GM19328 (cell line): ENCODE data around the gene CMKLR1.

ENCODE experiments used
- ATAC-seq: cut with Tn5 transposase; IDR thresholded peaks from one replicate; pipeline ENCODE4 v1.9.1; 2021; ENCODE audit warnings: mild to moderate bottlenecking, moderate library complexity; ENCODE audit not compliant: unreplicated experiment

CMKLR1 gene

DNA sequence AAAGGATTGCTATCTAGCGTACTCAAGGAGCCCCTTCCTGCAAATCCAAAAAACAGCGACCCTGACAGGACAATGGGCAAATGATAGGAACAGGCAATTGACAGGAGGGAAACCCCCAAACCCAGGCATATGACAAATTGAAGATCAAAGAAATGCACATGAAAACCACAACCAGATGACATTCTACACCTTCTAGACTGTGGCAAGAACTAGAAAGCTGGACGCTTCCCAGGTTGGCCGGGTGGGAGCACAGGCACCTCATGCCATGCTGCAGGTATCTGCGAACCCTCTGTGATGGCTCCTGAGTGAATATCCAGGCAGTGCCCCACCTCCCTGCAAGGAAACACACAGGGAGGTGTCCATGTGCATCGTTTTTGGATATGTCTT, 37.1 kb downstream of the CMKLR1 start:
- ATAC-seq = no peak

DNA sequence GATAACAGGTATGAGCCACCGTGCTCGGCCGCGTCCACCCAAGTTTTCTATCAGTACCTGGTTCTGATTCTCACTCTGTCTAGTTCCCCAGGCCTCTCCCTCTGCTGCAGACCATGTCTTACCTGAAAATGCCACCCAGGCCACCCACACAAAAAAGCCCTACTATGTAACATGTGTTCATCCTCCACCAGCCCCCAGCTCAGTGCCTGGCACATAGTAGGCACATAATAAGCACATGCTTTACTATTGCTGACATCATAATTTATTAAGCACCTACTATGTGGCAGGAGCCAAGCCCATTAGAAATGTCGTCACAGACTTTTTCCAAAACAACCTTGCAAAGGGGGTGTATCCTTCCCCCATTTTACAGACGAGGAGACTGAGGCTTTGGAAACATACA, 37.8 kb downstream of the CMKLR1 start:
- no peak for ATAC-seq

DNA sequence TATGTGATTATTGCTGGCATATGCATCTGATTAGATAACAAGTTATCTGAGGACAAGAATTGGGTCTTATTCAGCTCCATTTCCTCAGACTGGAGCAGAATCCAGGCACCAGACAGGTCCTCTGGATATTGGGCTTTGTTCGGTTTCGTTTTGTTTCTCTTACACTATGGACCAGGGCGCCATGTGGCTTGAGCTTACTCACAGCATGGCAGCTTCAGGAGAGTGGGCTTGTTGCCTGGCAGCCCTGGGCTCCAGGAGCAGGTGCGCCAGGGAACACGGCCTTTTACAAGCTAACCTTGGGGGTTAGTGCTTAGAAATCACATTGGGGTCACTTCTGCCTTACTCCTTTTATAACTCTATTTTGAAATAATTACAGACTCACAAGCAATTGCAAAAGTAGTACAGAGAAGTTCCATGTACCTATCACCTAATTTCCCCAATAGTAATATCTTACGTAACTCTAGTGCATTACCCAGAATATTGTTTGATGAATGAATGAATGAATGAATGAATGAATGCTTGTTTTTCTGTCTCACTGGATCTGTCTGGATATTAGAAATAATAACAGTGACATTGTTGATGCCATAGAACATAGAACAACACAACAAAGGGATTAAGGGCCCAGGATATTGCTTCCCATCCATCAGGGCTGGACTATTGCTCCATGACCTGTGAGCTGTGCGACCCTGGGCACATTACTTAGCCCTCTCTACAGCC, 39.0 kb downstream of the CMKLR1 start:
- no peak for ATAC-seq

GRCh38 chr12:108299516-108299915, 39.6 kb downstream of the CMKLR1 start:
- ATAC-seq = no peak

- ATAC-seq = no peak
Measured at GRCh38 chr12:108298761-108299275, 40.3 kb downstream of the CMKLR1 start.

DNA sequence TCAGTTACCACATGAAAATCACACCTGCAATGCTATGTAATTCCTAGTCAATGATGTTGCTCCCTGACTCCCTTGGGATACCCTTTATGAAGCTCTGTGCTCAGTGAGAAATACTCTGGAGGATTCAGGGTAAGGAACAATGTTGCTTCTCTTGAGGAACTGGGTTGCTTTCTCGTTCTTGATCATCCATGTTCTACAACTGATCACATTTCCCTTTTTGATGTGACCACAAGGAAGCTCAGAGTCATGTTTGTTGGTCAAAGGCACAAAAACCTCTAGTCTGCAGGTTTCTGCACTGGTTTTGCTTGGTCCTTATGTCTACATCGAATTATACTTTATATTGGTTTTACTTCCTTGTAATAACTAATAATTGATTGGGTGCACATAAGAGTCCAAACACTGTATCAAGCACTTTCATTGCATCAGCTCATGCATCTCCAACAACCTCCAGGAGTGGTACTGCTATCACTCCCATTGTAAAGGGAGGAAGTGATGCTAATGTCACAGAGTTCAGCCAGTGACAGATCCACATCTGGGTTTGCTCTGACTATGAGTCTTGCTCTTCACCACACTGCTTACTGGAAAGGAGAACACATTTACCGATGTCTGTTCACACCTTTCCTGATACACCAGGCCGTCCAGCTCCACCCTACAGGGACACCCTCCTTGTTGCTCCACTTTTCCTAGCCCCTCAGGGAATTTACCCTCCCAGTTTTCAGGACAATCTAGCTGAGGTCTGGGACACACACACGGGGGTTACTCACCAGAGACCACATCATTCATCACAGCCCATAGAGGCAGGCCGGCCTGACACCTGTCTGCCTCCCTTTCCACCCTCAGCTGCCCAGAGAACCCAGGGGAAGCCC, 41.0 kb downstream of the CMKLR1 start:
- no peak for ATAC-seq

GRCh38 chr12:108297424-108297823, 41.7 kb downstream of the CMKLR1 start:
- no peak for ATAC-seq

- ATAC-seq = no peak
Measured at GRCh38 chr12:108296945-108297344, 42.2 kb downstream of the CMKLR1 start.

GRCh38 chr12:108295641-108296040, 43.5 kb downstream of the CMKLR1 start:
- ATAC-seq = no peak

DNA sequence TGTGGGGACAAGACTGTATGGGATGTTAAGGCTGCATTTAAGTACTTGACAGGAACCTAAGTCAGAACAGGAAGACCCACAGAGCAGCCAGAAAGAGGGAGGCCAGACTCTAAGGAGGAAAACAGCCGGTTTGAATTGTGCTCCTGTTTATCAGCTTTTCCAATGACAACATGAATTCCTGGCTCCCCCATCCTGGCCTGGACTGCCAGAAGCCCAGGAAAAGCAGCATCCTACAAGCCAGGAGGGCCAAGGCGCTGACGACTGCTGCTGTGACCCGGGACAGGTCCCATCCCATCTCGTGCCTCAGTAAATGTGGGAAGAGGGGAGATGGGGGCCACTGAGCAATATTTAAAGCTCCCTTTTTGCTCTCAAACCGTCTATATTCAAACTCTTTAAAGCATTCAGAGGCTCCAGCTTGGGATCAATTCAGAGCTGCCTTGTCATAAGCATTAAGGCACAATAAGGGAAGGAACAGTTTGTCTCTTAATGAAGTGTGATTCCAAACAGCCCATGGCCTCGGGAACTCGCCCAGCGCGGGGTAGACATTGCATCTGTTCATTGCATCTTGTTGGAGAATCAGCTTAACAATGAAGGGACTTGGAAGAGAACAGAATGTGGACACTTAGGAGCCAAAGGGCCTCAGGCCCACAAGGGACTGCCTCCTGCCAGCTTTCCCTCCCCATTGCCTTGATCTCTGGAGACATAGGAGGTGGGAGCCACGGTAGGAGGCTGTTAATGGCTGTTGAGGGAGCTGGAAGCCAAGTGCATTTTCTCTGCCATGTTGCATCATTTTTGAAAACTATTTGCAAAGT, 49.6 kb downstream of the CMKLR1 start:
- no peak for ATAC-seq

- ATAC-seq = no peak
Measured at GRCh38 chr12:108287227-108287626, 51.9 kb downstream of the CMKLR1 start.

GRCh38 chr12:108285016-108285415, 54.1 kb downstream of the CMKLR1 start:
- no peak for ATAC-seq

GRCh38 chr12:108284163-108284562, 54.9 kb downstream of the CMKLR1 start:
- no peak for ATAC-seq

DNA sequence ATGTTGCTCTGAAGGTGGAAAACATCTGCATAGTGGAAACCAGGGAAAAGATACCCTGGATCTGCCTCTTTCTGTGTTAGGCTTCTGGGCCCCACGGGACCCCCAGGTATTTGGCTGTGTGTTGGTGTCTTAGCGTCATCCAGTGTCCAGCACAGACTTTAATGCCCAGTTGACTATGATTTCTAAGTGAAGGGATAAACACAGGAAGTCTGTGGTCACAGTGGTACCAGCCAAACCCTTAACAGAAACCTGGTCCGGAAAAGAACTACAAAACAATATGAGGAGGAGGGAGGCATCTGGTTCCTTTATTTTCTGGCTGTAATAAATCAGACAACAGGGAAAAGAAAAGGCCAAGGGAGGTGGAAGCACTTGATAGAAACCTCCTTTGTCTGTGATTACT, 56.4 kb downstream of the CMKLR1 start:
- ATAC-seq = no peak

GRCh38 chr12:108282160-108282559, 57.0 kb downstream of the CMKLR1 start:
- no peak for ATAC-seq

DNA sequence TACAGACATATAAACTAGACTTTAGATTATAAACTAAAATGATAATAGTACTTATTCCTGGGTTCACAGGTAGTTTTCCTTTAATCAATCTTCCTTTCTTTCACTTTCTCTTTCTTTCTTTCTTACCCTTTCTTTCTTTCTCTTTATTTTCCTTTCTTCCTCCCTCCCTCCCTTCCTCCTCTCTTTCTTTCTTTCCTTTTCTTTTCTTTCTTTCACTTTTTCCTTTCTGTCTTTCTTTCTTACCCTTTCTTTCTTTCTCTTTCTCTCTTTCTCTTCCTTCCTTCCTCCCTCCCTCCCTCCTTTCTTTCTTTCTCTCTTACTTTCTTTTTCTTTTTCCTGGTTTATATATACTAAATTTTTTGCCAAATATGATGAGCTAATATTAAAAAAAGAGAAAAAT, 61.5 kb downstream of the CMKLR1 start:
- ATAC-seq = no peak

DNA sequence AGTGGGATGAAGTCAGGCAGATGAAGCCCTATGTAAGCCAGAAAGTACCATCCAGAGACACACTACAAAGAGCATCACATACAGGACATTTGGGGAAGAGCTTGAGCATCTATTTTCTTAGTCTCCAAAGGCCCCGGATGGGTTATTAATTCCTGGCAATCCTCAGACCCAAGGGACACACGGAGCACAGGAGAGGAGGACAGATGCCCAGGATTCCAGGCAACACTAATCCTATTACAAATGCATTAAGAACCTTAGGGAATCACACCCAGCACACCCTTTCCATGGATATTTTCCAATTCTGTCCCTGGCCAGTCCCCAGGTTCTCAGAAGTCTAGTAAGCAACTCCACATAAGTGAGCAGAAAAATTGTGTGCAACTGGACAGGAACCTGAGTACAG, 65.9 kb downstream of the CMKLR1 start:
- ATAC-seq = no peak

DNA sequence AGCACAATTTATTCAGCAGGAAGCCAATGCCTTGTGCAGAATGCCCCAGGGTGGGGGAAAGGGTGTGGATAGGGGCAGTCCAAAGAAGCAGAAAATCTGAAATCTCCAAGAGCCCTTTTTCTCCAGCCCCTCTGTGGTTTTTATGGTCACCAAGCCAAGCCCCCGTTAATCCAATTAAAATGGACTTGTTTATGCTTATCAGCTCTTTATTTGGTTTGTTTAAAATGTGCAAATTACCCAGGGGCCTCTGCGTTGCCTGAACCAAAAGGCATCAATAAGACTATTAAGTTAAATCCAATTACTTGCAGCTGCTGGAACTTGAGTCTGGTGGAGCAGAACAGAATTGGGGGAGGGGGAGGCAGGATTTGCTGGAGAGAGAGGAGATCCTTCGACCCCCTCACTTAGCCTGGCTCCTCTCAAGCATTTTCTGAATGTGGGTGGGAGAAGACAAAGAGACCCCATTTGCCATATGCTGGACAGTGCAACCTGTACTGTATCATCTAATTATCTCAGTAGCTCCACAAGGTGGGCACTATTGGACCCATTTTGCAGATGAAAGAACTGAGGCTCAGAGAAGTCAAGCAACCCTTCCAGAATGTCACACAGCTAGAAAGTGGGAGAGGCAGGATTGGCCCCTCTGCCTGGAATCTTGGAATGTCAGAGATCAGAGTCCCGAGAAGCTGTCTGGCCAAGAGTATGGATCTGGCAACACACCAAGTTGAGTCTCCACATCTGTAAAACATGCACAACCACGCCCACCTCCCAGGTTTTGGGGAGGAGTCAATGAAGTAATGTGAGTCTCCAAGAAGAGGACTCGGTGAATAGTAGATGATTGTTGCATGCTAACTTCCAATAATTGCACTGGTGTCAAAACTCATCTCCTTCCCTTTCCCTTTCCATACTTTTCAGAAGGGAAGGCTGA, 66.9 kb downstream of the CMKLR1 start:
- ATAC-seq = no peak

DNA sequence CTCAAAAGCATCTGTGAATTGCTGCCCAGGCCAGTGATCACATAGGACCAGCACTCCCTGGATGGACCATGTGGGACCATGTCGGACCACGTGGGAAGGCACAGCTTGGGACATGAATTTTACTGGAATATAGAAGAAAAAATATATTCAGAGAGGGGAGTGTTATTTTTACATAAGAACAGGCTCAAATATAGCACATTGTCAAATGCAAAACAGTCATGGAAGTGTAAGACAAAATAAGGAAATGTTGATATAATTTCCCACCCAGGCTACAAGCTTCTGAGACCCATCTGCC, 68.3 kb downstream of the CMKLR1 start:
- ATAC-seq = no peak

DNA sequence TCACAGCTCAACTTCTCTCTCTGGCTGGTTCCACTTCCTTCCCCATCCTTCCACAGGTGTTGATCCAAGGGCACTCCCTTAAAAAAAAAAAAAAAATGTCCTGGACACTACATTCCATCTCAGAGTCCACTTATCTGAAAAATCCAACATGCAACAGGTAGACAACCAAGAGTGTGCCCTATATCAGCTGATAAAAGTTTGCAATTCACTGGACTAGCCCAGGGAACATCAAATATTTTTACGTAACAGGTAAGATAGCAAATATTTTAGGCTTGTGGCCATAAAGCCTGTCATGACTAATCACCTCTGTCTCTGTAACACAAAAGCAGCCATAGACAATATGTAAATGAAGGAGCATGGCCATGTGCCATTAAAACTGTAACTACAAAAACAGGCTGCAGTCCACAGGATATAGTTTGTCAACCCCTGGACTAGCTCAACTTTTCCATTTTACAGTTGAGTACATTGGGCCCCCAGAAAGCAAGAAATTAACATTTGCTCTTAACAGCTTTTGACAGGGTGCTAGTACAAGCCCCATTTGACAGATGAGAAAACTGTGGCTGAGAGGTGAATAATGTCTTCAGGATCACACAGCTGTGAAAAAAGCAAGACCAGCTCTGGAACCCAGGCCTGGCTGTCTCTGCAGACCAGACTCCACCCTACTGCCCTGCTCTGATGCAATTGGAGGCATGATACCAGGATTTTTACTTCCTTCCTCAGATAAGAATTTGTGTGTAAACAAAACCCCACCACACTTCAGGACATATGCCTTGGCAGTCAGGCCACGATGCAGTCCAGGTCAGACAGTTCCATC, 68.9 kb downstream of the CMKLR1 start:
- no peak for ATAC-seq
